ENCODE data around the gene BATF3.
"Not testable (repeated sequence)": the region's sequence is repeated elsewhere in the genome, so short reads cannot be mapped to it uniquely, and the experiment has no call there.

The BATF3 gene, protein sequence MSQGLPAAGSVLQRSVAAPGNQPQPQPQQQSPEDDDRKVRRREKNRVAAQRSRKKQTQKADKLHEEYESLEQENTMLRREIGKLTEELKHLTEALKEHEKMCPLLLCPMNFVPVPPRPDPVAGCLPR

DNA sequence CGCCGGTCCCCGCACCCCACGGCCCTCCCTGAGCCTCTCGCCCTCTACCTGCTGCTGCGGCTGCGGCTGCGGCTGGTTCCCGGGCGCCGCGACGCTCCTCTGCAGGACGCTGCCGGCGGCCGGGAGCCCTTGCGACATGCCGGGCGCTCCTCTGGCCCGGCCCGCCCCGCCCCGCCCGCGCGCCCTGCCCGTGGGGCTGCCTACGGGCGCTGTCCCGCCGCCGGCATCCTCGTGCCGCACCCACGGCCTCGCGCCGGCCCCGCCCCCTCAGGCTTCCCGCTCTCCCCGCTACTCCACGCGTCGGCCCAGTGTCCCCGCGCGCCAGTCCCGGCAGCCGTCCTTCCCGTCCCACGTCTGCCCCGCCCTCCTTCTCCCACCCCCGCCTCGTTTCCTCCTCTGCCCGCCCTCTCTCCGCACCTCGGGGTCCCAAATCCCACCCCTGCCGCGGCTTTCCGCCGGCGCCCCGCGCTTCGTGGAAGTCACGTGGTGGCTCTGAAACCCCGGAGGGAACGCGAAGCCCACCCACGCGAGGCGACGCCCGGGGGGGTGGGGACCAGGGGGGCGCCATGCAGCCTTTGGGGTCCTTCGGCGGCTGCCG lies at the start of gene BATF3:
Gene BATF3 (minus strand): TSS at position 216 of the 598 bp plus-strand sequence. CDS start 78 bp downstream, at position 138.
- DNase-seq: no peak

- no peak for DNase-seq
These were observed 46.9 kb upstream of the BATF3 start for GRCh38 chr1:212746546-212746945.

GRCh38 chr1:212745303-212745702 lies 45.7 kb upstream of the BATF3 start:
- no peak for DNase-seq

DNA sequence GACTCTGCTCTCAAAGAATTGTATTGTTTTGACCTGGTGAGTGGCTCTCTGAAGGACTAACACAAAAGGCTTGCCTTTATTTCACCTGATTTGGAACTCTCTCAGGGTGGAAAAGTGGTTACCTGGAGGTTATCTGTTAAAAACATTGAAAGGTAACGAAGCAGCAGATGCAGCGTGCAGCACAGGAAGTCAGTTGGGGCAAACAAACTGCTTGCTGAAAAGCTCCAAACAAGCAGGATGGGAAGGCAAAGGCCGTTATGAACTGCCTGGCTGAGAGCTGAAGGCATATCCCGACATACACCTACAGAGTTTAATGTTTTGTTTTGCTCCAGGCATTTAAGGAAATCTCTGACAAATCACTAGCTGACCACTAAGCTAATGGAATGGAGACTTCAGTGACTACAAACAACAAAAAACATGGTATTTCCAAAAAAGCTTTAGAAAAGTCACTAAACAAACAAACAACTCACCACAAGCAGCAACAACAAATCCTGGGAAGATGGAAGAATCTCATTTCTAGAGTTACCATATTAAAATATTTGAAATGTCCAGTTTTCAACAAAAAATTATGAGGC lies 44.3 kb upstream of the BATF3 start:
- DNase-seq: no peak

DNA sequence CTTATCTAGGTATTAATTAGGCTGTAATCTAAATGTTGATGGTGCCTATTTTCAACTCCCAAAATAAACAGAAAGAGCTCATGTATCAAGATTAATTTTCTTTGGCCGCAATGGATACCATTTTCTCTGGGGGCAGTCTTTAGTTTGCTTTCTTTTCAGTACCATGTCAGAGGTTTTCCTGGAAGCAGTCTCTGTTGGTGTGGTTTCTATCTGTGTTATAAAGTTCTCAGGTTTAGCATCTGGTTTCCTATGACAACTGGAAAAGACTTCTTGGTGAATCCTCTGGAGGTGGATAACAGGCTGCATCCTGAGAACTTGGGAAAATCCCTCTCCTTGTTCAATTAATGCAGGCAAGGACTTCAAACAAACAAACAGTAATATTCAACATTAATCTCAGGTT lies 38.7 kb upstream of the BATF3 start:
- DNase-seq: no peak

DNA sequence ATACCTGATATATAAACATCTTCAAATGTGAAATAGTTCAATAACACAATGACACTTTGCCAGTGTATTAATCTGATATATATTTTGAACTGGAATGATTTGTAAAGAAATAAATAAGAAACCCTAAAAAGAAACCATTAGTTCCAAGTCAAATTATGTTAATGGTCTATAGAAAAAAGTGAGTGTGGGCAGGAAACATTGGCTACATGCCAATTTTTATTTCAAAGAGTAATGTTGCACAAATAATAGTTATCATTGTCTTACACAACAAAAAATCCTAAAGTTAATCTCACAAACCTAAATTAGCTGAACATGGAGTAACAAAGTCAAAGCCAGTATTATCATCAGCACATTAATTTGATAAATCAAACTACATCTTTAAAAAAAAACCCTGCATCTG lies 37.9 kb upstream of the BATF3 start:
- no peak for DNase-seq

DNA sequence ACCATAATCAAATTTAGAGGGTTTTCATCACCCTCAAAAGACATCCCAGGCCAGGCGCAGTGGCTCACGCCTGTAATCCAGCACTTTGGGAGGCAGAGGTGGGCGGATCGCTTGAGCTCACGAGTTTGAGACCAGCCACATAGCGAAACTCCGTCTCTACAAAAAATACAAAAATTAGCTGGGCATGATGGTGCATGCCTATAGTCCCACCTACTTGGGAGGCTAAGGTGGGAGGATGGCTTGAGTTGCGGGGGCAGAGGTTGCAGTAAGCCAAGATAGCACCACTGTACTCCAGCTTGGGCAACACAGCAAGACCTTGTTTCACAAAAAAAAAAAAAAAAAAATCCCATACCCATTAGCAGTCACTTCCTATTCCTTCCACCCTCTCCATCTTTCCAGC lies 33.5 kb upstream of the BATF3 start:
- DNase-seq: no peak

DNA sequence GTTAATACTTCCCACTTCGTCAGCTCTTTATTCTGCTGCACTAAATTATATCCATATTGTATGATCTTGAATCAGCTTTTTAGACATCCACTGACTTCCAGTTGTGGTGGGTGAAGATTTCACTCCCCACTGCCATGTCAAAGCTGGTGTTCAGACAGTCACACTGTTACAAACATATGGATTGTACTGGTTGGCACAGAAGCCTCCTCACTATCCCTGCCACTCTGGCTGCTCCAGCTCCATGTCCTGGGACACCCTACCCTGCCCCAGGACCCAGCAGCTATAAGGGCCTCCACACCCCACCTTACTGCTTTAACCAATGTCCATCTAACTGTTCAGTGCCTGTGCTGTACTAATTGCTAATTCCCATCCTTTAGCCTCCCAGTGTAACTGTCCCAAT lies 32.0 kb upstream of the BATF3 start:
- DNase-seq: no peak

GRCh38 chr1:212728606-212729005 lies 29.0 kb upstream of the BATF3 start:
- DNase-seq: no peak

DNA sequence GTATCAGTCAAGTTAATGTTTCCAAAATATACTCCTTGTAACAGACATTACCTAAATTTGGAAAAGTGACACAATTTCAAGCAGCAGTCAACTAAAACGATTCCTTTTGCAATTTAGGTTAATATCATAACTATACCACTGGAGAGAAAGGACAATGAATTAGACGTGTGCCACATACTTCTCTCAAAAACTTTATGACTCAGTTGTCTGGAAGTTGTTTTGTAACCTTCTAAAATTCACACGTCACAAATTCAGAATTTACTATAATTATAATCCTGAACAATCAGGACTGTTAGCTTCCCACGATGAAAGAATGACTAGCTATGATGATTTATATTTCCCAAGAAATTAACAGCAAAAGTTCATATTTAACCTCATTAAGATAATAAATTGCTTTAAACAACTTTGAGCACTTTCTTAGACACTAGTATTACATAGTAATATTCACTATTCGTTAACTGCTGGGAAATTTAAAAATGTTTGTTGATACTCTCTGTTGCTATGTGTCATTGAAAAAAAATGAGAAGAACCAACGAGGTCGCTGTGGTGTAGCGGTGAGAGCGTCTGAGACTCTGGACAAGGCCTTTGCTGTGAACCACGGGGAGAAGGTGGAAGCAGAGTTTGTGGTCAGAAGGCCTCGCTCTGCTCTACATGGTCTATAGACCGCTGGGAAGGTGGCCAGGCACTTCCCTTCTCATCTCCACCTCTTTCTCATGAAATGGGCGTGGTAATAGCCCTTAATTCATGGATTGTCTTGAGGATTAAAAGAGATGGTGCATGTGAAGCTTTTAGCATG lies 27.9 kb upstream of the BATF3 start:
- DNase-seq: no peak

DNA sequence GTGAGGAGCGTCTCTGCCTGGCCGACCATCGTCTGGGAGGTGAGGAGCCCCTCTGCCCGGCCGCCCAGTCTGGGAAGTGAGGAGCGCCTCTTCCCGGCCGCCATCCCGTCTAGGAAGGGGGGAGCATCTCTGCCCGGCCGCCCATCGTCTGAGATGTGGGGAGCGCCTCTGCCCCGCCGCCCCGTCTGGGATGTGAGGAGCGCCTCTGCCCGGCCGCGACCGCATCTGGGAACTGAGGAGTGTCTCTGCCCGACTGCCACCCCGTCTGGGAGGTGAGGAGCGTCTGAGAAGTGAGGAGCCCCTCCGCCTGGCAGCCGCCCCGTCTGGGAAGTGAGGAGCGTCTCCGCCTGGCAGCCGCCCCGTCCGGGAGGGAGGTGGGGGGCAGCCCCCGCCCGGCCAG lies 25.0 kb upstream of the BATF3 start:
- not testable (repeated sequence) for DNase-seq

DNA sequence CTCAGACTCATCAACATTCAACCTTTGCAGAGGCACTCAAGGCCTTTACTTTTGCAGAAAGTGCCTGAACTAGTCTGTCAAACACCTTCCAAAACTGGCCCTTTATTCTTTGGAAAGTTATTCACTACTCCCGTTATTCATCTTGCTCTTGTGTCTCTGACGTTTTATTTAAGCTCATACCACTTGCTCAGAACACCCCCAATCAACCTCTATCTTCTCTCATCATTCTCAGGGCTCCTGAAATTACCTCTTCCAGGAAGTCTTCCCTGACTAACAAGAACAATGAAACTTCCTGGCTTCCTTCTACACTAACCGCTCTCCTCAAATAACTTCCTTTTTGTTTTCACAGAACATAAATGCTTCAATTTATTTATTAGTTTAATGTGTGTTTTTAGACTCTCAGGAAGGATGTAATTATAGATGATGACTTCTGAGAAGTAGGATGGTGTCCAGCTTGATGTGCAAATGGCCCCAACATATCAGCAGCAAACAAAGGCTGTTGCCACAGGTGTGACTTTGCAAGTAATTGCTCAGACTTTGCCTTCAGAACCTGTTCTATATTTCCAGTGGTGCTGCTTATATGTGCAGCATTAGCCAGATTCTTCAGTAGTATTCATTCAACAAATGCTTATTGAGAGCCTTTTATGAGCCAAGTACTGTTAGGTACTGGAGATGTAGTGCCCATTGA lies 22.8 kb upstream of the BATF3 start:
- no peak for DNase-seq

DNA sequence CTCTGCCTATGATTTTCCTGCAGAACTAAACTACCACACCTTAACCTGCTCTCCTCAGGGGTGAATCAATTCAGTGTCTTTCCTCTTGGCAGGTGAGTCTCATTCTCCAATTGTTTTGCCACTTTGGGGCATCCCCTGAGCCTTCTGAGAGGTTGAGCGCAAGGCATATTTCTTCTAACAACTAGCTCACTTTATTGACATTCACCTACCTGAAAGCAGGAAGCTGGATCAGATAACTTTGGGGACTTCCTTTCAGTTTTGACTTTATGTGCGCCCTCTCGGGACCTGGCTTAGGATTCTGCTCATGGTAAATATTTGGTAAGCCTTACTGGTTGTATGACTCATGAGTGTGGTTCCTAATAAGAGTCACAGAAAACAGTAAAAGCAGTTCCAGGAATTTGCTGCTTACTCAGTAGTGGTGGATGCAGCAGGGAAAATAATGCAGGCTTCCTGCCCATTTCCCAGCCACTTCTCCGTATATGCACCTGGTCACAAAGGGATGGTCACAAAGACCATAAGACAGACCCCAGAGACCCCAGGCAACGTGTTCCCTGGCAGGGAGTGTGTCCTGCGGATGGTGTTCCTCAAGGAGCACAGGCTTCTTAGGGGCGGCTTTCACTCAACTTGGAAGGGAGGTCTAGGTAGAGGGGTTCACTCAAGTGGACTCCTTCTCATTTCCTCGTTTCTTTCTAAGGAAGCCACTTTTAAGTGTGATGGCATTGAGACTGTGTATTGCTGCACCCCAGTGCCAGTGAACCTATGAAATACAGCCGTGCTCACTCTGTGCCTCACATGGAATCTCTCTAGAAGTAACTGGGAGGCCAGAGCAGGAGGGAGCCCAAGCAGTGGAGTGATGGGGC lies 22.0 kb upstream of the BATF3 start:
- no peak for DNase-seq

DNA sequence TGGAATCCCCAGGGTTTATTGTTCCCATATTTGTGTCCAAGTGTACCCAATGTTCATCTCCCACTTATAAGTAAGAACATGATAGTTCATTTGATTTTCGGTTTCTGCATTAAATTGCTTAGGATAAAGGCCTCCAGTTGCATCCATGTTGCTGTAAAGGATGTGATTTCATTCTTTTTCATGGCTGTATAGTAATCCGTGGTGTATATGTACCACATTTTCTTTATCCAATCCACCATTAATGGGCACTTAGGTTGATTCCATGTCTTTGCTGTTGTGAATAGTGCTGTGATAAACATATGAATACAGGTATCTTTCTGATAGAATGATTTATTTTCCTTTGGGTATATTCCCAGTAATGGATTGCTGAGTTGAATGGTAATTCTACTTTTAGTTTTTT lies 20.0 kb upstream of the BATF3 start:
- no peak for DNase-seq

DNA sequence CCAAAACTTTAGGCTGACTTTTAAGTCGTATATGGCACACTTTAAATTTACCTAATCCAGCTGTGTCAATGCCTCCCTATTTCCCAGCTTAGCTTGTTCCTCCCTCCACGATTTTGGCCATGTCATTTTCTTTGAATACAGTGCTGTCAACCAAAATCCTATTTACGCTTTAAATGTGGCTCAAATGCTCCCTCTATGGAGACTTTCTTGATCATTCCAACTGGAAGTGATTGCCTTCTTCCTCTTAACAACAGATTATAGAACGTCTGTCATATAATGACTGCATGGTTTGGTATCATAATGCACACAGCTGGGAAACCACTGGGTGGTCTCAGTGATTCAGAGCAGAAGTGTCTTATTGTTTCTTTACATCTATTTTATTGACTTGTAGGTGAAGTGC lies 18.9 kb upstream of the BATF3 start:
- DNase-seq: no peak

GRCh38 chr1:212716161-212716560 lies 16.5 kb upstream of the BATF3 start:
- no peak for DNase-seq

DNA sequence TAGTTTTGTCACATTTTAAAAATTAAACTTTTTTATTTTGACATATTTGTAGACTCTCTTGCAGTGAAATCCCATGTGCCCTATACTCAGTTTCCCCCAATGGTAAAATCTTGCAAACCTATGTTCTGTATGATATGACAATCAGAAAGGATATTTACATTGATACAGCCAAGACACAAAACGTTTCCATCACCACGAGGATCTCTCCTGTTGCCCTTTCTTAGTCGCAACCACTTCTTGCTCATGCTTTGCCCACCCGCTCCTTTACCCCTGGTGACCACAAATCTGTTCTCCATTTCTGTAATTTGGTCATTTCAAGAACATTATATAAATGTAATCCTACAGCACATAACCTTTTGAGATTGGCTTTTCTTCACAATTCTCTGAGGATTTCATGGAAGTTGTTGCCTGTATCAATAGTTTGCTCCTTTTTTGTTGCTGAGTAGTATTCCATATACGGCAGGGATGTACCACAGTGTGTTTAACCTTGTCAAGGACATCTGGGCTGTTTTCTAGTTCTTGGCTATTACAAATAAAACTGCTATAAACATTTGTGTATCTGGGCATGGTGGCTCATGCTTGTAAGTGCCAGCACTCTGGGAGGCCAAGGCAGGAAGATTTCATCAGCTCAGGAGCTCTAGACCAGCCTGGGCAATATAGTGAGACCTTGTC lies 14.0 kb upstream of the BATF3 start:
- DNase-seq: no peak

GRCh38 chr1:212712451-212713303 lies 13.0 kb upstream of the BATF3 start:
- DNase-seq: no peak

GRCh38 chr1:212711974-212712373 lies 12.3 kb upstream of the BATF3 start:
- DNase-seq: not testable (repeated sequence)

GRCh38 chr1:212710566-212710965 lies 10.9 kb upstream of the BATF3 start:
- DNase-seq: no peak

DNA sequence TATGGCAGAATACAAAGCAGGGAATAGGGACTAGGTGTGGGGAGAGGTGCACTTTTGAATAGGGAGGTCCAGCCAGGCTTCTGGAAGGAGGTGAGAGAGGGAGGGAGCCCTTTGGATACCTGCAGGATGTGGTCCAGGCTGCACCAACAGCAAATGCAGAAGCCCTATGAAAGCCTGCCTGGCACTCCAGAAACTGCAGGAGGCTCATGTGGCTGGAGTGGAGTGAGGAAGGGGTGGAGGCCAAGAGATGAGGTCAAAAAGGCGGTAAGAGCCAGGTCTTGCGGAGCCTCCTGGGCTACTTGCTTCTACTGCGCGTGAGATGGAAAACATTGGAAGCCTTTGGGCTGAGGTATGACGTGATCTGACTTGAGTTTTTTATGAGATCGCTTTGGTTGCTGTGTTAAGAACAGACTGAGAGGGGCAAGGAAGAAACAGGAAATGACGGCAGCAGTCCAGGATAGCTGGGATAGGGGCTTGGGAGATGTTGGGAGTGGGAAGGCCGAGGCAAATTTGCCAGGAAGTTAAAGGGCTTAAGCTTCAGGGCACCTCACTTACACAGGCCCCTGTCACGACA lies 4.4 kb upstream of the BATF3 start:
- no peak for DNase-seq

All from NCI-H524 treated with DMSO at 0.1 percent for 48 hours (cell line).